Measurements from ENCODE around the gene ZNF821.
A peak's percentile ranks its signal among the peaks of the same experiment; 100 is the strongest.
"Not testable (repeated sequence)": the region's sequence is repeated elsewhere in the genome, so short reads cannot be mapped to it uniquely, and the experiment has no call there.

The ZNF821 gene

DNA sequence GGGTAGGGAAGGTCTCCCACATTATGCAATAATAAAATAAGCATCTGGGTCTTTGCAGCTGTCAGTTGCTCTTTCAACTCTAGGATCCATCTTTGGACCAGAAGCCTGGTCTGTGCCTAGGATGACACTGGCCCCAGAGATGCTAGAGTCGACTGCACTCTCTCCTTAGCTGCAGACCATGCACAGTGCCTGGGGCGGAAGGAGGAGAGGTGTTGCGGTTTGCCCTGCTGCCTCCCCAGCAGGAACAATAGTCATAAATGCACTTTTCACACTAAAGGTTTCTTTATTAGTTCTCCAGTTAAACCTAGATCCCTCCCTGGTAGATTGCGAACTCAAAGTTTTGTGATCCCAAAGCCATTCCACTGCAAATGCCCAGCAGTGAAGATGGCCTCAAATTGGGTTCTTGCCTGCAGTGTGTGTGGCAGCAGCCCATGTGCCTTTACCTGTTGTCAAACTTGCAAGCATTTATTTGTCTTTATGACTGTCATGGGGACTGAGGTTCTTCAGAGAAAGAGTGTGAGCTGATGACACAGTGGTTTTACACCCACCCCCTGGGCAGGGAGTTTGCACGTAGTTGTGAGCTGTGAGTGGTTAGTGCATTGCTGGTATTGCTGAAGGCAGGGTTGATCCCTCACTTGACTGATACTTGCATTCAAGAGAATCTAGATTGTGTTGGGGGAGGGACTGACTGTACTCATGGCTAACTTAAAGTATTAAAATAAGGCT is 27.9 kb downstream of the ZNF821 start:
- DNase-seq (ENCODE audit: low read depth), result no peak

DNA sequence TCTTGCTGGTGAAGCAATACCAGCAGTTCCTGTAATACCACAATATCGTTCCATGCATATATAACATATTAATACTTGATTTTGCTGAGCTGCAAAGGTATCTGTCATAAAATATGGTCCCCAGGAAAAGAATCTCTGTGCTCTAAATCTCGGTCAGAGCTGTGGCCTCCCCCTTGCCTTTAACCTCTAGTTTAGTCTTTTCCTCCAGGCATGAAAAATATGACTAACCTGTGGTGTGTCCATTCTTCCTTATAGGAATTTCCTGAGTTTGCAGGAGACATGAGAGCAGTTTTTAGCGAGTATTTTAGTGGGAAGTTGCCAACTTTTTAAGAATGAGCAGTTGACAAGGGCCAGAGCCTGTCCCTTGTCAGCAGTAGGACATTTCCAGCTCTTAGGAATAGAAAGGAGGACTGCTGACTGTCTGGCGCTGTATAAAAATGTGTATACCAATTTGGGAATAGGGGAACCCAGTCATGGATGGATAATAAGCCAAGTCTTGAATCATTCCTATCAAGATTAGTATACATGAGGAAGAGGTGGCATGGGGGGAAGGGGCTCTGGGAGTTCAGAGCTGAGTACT is 29.5 kb downstream of the ZNF821 start:
- DNase-seq (ENCODE audit: low read depth), result no peak

DNA sequence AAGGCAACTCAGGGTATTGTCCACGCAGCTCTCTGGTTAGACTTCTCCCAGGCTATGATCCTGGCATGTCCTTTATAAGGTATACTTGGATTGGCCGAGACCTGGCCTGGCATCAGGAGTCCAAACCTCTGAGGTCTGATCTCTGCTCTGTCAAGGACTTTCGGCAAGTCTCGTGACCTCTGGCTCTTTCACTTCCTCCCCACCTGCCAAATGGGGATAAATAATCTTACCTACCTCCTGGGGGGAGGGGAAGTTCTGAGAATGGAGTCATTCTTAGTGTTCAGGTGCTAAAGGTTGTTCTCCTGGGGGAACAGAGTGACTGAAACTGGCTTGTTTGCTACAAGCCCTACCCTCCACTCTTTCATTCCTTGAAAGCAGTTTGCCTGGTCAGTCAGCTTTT is 30.6 kb downstream of the ZNF821 start:
- DNase-seq (ENCODE audit: low read depth), result no peak

DNA sequence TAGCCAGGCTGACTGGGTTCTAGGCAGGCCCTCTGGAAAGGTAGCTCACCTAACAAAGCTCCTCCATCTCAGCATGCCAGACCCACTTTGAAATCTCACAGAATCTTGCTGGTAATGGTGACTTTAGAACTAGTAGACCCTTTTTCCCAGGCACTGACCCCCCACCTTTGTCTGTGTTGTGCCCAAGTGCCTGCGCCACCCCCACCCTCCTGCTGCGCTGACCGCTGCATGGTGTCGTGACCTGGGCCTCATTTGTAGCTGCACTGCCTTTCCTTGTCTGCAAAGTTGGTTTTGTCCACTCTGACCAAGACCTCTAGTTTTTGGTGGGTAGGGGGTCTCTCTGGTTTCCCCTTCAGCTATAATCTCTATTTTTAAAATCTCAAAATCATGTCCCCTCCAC is 31.4 kb downstream of the ZNF821 start:
- no peak for DNase-seq (ENCODE audit: low read depth)

DNA sequence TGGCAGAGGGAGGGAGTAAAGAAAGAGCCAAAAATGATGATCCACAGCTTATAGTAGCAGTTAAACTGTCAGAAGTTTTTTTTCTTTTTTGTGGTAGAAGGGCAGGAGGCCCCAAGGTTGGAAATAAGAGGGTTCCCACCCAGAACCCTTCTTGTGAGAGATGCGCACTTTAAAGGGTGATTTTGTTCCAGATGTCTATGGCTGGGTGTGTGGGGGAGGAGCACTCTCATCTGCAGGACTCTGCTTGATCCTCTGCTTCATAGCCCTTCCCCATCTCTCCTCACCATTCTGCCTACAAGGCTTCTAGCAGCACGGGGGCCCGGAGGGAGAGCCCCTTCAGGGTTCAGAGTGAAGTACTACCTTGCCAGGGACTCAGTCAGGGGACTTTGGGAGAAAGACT is 31.8 kb downstream of the ZNF821 start:
- no peak for DNase-seq (ENCODE audit: low read depth)

DNA sequence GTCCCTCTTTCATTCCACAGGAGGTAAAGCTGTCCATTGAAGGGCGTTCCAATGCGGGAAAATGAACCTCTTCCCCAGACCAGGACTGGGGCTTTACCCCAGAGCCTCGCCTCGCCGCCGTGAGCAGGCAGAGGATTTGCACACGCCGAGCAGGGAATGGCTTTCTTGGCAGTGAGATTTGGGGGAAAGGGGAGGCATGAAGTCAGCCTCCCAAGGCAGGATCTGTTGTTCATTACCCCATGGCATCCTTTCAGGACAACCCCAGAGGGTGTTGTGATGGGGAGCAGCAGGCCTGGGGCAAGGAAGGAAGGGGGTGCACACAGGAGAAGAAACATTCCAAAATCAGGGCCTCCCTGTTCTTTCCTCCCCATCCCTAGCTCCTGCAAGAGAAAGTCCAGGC is 32.2 kb downstream of the ZNF821 start:
- DNase-seq (ENCODE audit: low read depth), result no peak

DNA sequence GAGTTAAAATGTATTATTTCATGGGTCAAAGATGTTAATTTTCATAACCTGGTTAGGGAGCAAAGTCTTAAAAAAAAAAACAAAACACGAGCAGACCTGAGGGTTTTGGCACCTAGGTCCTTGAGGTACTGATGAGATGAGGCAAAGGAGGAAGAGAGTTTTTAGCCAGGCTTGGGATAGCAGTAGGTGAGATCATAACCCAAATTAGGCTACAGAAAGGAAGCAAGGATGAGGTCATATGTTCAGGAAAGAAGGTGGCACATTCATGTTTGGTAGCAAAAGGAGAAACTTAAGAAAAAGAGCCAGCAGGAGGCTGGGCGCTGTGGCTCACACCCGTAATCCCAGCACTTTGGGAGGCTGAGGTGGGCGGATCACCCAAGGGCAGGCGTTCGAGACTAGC is 35.4 kb downstream of the ZNF821 start:
- no peak for DNase-seq (ENCODE audit: low read depth)

DNA sequence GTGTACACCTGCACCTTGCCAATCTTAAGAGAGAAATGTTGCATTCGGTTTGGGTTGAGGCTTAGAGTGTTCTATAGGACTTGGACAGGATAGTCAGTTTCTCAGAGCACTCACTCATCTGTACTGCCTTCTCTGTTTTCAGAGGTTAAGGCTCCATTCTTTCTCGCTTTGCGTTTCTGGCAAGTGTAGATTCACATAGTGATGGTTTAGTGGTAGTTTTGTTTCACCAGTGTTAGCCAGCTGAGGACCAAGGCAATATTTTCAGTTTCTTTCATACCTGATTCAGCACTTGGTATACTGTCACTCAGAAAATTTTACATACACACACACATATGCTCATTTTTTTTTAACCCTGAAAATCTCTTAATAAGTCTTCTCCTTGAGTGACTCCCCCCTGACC is 36.9 kb downstream of the ZNF821 start:
- no peak for DNase-seq (ENCODE audit: low read depth)

DNA sequence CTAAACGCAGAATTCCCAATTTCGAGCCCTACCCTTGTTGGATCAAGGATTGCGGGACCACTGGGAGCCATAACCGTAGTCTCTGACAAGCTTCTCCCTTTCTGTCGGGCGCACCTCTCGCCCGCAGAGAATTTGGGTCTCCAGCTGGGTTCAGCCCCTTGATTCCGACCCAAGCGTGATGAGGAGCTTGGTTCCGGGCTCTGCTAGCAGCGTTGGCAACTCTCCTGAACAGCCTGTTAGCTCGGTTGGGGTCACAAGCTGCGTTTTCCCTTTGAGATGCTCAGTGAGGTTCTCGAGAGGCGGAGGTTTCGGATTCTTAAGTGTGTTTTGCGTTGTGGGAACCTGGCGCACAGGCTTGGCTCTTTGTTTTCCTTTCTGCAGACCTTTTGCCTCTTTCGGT is 37.6 kb downstream of the ZNF821 start:
- DNase-seq (ENCODE audit: low read depth), result no peak

DNA sequence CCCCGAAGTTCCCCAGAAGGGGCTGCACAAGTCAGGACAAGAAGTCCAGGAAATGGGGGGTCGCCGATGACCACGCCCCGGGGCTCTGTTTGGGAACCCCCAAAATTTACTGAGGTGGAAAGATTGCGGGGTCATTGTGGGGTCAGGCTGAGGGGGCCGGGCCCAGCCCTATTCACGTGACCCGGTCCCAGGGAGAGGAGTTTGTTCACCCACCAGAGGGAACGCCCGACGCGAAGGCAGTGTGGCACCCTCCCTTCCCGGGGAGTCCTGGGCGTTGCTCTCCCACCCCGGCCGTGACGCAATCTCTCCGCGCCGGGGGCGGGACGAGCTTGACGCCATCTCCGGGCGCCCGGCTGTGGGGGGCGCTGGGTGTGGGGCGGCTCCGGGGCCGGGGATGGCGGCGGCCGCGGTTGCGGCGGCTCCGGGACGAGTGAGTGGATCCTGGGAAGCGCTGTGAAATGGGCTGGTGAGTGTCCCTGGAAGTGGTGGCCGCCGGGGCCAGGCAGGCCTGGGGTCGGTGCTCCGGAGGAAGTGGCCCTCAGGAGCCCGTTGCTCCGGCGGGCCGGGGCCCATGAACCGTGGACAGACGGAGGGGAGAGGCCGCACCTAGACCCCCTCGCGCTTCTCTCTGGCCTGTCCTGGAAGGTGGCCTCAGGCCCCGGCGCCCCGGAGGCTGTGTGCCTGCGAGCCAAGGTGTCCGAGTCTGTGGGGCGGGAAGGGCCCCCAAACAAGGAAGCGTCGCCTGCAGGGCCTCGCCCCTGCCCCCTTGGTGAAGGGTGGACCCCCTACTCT is 38.1 kb downstream of the ZNF821 start, which contains the start of gene ATXN1L:
TSS of gene ATXN1L (plus strand) at position 338 of the 792 bp plus-strand sequence. CDS start 3,765 bp downstream, outside the sequence.
- peak; percentile 84 for DNase-seq (ENCODE audit: low read depth)

DNA sequence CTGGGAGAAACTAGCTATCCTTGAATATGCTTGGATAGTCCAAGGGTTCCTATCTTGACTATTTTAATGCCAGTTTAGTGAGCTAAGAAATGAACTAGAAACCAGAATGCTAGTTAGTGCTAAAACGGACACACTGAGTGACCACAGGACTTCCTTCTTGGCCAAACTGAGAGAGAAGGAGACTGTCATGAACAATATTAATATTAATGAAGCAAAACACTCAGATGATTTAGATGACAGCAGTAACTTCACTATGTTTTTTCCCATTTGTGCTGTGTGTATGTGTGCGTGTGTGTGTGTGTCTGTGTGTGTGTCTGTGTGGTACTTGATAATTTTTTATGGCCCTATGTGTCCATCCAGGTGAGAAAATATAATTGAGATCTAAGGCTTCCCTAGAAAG is 40.4 kb downstream of the ZNF821 start:
- no peak for DNase-seq (ENCODE audit: low read depth)

DNA sequence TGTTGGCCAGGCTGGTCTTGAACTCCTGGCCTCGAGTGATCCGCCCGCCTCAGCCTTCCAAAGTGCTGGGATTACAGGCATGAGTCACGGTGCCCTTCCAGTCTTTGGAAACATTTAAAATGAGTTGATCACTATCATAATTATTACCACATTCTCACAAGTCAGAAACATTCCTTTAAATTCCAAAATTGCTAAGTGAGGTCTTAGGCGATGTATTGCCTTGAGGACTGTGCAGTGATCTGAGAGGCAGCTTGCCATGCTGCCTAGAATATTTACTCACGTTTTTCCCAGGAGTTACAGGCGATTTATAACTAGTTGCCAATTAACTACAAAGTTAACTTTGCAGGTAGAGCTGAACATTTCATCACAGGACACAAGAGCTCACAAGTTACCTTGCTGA is 43.9 kb downstream of the ZNF821 start:
- no peak for DNase-seq (ENCODE audit: low read depth)

DNA sequence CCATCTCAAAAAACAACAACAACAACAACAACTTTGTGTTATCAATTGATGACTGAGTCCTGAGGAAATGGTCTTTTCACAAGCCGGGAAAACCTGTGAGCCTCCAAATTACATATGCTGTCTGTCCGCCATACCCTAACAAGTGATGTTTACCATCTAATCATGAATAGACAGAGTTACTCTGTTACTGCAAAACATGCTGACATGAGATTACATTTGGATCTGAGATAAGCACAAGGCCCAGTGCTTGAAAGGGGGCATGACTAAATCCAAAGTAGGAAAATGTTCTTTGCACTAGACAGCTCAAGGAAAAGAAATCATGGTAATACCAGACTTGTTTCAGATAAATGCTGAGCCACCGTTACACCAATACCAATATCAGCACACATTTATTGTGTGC is 46.8 kb downstream of the ZNF821 start:
- no peak for DNase-seq (ENCODE audit: low read depth)

DNA sequence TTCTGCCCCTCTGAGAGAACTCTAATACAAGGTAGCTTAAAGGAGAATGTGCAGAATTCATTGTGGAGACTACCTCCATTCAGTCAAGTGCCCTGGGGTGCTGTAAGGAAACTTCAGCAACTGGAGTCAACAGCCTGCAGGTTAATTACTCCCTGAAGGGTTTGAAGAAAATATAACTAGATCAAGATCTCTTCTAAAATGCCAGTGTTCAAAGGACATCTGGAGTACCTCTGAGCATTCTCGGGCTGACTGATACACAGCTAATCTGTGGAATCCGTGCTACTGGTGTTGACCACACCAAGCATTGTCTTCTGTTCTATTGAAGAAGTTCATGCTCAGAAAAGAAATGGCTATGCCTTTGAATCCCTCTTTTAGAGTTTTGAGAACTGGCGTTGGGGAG is 49.7 kb downstream of the ZNF821 start:
- no peak for DNase-seq (ENCODE audit: low read depth)

DNA sequence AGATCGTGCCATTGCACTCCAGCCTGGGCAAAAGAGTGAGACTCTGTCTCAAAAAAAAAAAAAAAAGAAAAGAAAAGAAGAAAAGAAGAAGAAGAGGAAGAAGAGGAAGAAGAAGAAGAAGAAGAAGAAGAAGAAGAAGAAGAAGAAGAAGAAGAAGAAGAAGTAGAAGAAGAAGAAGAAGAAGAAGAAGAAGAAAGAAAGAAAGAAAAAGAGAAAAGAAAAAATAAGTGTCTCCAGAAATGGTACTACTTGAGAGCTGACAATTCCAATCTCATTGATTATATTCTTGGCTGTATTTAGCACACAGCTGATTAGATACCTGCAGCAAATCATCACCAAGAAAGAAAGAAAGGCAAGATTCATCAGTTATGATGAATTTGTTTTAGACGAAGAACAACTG is 51.9 kb downstream of the ZNF821 start:
- not testable (repeated sequence) for DNase-seq (ENCODE audit: low read depth)

DNA sequence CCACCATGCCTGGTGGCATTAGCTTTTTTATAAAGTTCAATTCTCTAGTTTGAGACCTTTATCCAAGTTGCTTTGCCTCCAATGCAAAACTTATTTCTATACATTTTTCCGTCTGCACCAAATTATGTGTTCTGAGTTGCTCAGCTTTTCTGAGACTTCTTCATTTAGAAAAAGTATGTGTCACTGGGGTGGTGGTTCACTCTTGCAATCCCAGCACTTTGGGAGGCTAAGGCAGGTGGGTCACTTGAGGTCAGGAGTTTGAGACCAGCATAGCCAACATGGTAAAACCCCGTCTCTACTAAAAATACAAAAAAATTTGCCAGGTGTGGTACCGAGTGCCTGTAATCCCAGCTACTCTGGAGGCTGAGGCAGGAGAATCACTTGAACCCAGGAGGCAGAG is 52.3 kb downstream of the ZNF821 start:
- DNase-seq (ENCODE audit: low read depth), result not testable (repeated sequence)

DNA sequence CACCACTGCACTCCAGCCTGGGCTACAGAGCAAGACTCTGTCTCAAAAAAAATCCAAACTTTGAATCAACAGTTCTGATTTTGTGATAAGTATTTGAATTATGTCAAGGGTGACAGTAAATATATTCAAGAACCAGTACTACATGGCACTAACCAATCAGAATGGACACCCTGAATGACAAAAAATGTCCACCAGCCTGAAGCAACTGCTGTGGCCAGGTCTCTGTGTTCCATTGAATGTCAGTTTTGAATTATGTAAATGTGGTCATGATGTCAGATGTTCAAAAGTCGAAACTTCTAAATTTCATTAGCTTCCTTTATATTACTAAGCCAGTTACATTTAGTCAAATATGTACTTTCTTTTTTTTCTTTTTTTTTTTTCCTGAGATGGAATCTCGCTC is 53.6 kb downstream of the ZNF821 start:
- DNase-seq (ENCODE audit: low read depth), result no peak

DNA sequence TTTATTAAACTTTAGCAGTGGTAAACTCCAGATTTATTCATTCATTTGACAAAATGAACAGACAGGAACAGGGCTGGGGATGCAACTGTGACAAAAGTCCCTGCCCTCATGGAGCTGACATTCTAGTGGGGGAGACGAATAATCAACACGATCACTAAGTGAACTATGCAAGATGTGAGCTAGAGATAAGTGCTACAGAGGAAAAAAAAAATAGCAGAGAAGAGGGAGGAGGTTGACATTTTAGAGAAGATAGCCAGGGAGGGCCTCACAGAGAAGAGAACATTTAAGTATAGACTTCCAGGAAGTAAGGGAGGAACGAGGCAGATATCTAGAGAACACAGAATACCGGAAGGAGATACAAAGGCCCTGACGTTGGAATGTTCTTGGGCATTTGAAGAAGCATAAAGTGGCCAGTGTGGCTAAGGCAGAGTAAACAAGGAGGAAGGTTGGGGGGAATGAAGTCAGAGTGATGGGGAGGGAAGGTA is 57.4 kb downstream of the ZNF821 start:
- DNase-seq (ENCODE audit: low read depth), result no peak

DNA sequence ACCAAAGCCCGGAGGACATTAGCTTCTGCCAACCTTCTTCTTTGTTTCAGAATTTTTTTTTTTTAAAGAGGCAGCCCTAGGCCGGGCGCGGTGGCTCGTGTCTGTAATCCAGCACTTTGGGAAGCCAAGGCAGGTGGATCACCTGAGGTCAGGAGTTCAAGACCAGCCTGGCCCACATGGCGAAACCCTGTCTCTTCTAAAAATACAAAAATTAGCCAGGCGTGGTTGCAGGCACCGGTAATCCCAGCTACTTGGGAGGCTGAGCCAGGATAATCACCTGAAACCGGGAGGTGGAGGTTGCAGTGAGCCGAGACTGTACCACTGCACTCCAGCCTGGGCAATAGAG is 66.9 kb downstream of the ZNF821 start:
- DNase-seq (ENCODE audit: low read depth), result not testable (repeated sequence)

DNA sequence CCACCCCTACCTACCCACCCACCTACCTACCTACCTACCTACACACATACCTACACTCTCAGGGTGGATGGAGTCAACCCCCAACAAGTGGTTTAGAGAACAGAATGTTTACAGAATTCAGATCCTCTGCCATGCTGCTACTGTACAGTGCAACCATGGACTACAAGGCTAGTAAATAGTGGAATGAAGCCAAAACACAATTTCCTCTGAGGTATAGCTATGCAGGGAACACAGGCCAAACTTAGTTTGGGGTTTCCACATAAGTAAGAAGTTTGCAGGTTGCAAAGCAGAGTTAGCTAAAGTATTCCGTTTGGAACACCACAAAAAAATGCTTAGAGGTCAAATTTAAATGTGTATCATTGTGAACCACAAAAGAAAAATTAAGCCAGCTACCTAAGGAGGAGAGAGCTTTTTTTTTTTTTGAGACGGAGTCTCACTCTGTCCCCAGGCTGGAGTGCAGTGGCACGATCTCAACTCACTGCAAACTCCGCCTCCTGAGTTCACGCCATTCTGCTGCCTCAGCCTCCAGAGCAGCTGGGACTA is 72.7 kb downstream of the ZNF821 start:
- DNase-seq (ENCODE audit: low read depth), result no peak

DNA sequence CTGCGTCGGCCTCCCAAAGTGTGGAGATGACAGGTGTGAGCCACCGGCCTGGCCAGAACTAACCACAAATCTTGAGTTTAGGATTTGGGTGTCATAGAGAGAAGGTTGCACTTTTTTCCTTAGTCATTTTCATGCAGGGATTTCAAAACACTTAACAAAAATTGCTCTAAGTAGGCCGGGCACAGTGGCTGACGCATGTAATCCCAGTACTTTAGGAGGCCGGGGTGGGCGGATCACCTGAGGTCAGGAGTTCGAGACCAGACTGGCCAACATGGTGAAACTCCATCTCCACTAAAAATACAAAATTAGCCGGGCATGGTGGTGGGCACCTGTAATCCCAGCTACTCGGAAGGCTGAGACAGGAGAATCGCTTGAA is 73.8 kb downstream of the ZNF821 start:
- not testable (repeated sequence) for DNase-seq (ENCODE audit: low read depth)

All from stimulated activated CD8-positive, alpha-beta memory T cell treated with anti-CD3 and anti-CD28 coated beads, Interleukin-15, amount 100 ng/mL, for 1 hour (primary cell).